Dendritic cell treated with granulocyte-macrophage colony-stimulating factor and Interleukin-4, amounts not matched to agents 40 ng/mL and 50 ng/mL, for 4 days (primary cell): Measurements from ENCODE around the gene ZMYM4.
A peak's percentile ranks its signal among the peaks of the same experiment; 100 is the strongest.

Experiments used
- H3K27ac Mint-ChIP-seq: one replicate; pipeline ENCODE4 v1.8.0; 2022; ENCODE audit warnings: mild to moderate bottlenecking, mixed read lengths
- H3K27me3 Mint-ChIP-seq: one replicate; pipeline ENCODE4 v1.8.0; 2022; ENCODE audit warnings: mild to moderate bottlenecking, mixed read lengths
- H3K36me3 Mint-ChIP-seq: one replicate; pipeline ENCODE4 v1.8.0; 2022; ENCODE audit warnings: low read depth, mixed read lengths
- H3K4me1 Mint-ChIP-seq: one replicate; pipeline ENCODE4 v1.8.0; 2022; ENCODE audit warnings: low read depth, mixed read lengths
- H3K4me3 Mint-ChIP-seq: one replicate; pipeline ENCODE4 v1.8.0; 2022; ENCODE audit warnings: mild to moderate bottlenecking, moderate library complexity, mixed read lengths
- H3K9me3 Mint-ChIP-seq: one replicate; pipeline ENCODE4 v1.8.0; 2022; ENCODE audit warnings: mixed read lengths
- intact Hi-C: fragments of 100-400 bp; cut with micrococcal nuclease; formaldehyde crosslinking; loops from one replicate; pipeline ENCODE4 v1.15.0; 2022

The ZMYM4 gene

DNA sequence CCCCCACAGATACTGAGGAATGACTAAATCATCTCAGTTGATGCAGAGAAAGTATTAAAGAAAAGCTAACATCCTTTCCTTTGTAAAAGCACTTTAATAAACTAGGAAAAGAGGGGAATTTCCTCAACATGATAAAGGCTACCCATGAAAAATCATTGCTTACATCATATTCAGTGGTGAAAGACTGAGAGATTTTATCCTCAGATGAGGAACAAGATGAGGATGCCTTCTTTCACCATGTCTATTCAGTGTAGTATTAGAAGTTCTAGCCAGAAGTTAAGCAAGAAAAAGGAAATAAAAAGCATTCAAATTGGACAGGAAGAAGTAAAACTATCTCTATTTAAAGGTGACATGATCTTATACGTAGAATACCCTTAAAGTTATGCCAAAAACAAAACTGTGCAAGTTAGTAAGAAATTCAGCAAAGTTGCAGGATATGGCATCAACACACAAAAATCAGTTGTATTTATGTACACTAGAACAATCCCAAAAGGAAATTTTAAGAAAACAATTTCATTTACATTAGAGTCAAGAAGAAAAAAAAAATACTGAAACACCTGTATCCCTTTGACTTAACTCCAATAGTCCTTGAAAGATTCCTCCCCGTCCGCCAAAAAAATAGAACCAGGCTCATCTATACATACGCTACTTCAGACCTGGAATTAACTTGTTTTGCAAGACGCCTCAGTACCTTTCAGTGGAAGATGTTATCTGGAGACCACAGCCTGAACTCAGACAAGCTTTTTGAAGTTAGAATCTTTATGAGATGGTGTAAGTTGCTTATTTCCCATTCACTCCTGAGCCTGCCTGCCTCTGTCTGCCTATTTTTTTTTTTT lies 17.5 kb downstream of the ZMYM4 start:
- Mint-ChIP-seq H3K27ac (no peak overlapping the region), H3K36me3 (peaks cover 36% of the 10 kb centered on the region), H3K27me3 (no peaks in the 10 kb centered on the region), H3K4me3 (no peak overlapping the region), H3K9me3 (peaks cover 21% of the 10 kb centered on the region), H3K4me1 (peaks cover 36% of the 10 kb centered on the region)
- intact Hi-C loops, result no loop called here

- Mint-ChIP-seq H3K9me3 (peaks cover 13% of the 10 kb centered on the region), H3K27ac (no peak overlapping the region), H3K36me3 (peaks cover 49% of the 10 kb centered on the region), H3K4me1 (peaks cover 36% of the 10 kb centered on the region), H3K4me3 (no peak overlapping the region), H3K27me3 (no peaks in the 10 kb centered on the region)
- intact Hi-C loops, result no loop called here
Measured at GRCh38 chr1:35287807-35288640, 19.5 kb downstream of the ZMYM4 start.

- no peaks in the 10 kb centered on the region for H3K27me3 Mint-ChIP-seq
- H3K9me3 Mint-ChIP-seq, result peaks cover 13% of the 10 kb centered on the region
- peaks cover 48% of the 10 kb centered on the region for H3K36me3 Mint-ChIP-seq
- H3K4me3 Mint-ChIP-seq, result no peak overlapping the region
- intact Hi-C loops, result no loop called here
- no peak overlapping the region for H3K27ac Mint-ChIP-seq
- H3K4me1 Mint-ChIP-seq, result peaks cover 36% of the 10 kb centered on the region
Measured at GRCh38 chr1:35288761-35289160, 20.3 kb downstream of the ZMYM4 start.

DNA sequence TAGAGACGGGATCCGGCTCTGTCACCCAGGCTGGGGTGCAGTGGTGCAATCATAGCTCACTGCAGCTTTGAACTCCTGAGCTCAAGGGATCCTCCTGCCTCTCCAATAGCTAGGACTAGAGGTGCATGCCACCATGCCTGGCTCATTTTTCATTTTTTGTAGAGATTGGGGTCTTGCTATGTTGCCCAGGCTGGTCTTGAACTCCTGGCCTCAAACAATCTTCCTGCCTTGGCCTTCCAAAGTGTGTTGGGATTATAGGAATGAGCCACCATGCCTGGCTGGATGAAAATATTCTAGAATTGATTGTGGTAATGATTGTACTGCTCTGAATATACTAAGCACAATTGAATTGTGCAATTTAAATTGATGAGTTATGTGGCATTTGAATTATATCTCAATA lies 21.9 kb downstream of the ZMYM4 start:
- peaks cover 30% of the 10 kb centered on the region for H3K4me1 Mint-ChIP-seq
- H3K36me3 Mint-ChIP-seq, result peaks cover 39% of the 10 kb centered on the region
- H3K4me3 Mint-ChIP-seq, result no peak overlapping the region
- H3K9me3 Mint-ChIP-seq, result no peaks in the 10 kb centered on the region
- H3K27ac Mint-ChIP-seq, result no peak overlapping the region
- H3K27me3 Mint-ChIP-seq, result no peaks in the 10 kb centered on the region
- intact Hi-C loops, result no loop called here

DNA sequence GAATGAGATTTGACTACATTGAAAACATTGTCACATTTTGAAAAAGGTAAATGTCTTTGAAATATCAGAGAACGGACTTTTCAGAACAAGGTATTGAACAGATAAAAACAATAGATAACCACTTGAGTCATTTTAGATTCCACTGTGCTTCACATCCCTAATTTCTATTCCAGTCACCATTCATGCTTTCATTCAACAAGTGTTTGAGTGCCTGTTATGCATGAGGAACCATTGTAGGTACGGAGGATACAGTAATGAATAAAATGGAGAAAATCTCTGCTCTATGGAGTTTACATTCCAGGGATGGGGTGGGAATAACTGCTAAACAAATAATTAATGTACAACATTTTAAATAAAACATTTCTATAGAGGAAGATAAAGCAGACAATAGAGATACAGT lies 26.3 kb downstream of the ZMYM4 start:
- Mint-ChIP-seq H3K36me3 (peaks cover 77% of the 10 kb centered on the region), H3K27me3 (no peaks in the 10 kb centered on the region), H3K4me1 (peaks cover 8% of the 10 kb centered on the region), H3K9me3 (no peaks in the 10 kb centered on the region), H3K27ac (no peak overlapping the region), H3K4me3 (no peak overlapping the region)
- intact Hi-C loops, result loop anchor here (5.0 kb wide), 1 partner anchor 508 kb away; no protein-coding TSS in a partner anchor

DNA sequence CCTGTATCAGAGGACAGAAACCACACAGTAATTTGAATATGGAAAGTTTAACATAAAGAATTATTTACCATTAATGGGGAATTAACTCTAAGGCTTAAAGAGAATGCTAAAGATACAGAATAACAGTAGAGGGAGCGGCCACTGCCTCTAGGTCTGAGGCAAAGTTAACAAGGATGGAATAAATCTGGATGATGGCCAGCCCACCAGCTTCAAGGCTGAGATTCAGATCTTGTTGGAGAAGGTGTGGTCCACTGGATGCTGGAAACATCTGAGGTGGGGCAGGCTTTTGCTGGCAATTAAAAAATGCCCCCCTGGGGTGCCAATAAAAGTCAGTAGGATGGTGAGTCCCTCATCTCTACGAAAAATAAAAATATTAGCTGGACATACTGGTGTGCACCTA lies 29.4 kb downstream of the ZMYM4 start:
- Mint-ChIP-seq H3K27me3 (no peaks in the 10 kb centered on the region), H3K9me3 (no peaks in the 10 kb centered on the region), H3K4me3 (no peak overlapping the region), H3K36me3 (peaks cover 71% of the 10 kb centered on the region), H3K4me1 (peaks cover 8% of the 10 kb centered on the region), H3K27ac (no peak overlapping the region)
- intact Hi-C loops, result loop anchor here (1.0 to 5.0 kb wide), 2 partner anchors 96 to 511 kb away; no protein-coding TSS in a partner anchor

- intact Hi-C loops, result loop anchor here (1.0 to 5.0 kb wide), 2 partner anchors 96 to 511 kb away; no protein-coding TSS in a partner anchor
- Mint-ChIP-seq H3K9me3 (no peaks in the 10 kb centered on the region), H3K27ac (no peak overlapping the region), H3K4me1 (peaks cover 8% of the 10 kb centered on the region), H3K36me3 (peaks cover 71% of the 10 kb centered on the region), H3K4me3 (no peak overlapping the region), H3K27me3 (no peaks in the 10 kb centered on the region)
Measured at GRCh38 chr1:35298464-35298863, 30.0 kb downstream of the ZMYM4 start.

- Mint-ChIP-seq H3K27me3 (no peaks in the 10 kb centered on the region), H3K9me3 (no peaks in the 10 kb centered on the region), H3K36me3 (peaks cover 74% of the 10 kb centered on the region), H3K27ac (no peak overlapping the region), H3K4me3 (no peak overlapping the region), H3K4me1 (peaks cover 12% of the 10 kb centered on the region)
- intact Hi-C loops, result no loop called here
Measured at GRCh38 chr1:35300376-35300775, 31.9 kb downstream of the ZMYM4 start.

DNA sequence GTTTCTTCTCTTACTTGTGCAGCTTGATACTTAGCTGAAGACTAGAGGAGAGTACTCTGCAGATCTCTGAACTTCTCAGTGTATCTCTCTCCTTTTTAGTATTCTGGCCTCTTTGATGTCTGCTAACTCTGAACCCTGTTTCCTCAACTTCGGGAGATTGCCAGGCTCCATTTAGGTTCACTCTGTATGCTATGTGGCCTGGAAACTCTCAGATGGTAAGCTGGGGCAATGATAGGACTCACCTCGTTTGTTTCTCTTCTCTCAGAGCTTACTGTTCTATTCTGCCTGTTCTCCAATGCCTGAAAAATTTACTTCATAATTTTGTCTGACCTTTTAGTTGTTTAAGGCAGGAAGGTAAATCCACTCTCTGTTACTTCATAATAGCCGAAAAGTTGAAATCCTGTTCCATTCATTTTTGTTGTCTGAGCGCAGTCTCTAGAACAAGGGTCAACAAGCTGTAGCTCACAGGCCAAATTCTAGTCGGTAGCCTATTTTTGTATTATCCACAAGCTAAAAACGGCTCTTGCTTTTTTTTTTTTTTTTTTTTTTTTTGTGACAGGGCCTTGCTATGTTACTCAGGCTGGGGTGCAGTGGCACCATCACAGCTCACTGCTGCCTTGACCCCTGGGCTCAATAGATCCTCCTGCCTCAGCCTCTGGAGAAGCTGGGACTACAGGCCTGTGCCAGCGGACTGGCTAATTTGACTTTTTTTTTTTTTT lies 33.3 kb downstream of the ZMYM4 start:
- Mint-ChIP-seq H3K4me3 (no peak overlapping the region), H3K27ac (peak overlapping the region; percentile 43), H3K27me3 (no peaks in the 10 kb centered on the region), H3K9me3 (no peaks in the 10 kb centered on the region), H3K4me1 (peaks cover 13% of the 10 kb centered on the region), H3K36me3 (peaks cover 74% of the 10 kb centered on the region)
- intact Hi-C loops, result no loop called here

DNA sequence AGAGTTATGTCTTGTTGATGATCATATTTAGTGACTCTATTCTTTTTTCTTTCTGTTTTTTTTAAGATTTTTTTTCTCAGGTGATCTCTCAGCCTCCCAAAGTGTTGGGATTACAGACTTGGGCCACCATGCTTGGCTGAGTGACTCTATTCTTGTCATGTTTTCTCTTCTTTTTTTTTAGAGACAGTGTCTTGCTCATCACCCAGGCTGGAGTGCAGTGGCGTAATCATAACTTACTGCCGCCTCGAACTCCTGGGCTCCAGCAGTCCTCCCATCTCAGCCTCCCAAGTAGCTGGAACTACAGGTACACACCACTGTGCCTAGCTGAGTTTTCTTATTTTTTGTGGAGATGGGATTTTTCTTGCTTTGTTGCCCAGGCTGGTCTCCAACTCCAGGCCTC lies 36.9 kb downstream of the ZMYM4 start:
- peak overlapping the region; percentile 43 for H3K27ac Mint-ChIP-seq
- peaks cover 61% of the 10 kb centered on the region for H3K36me3 Mint-ChIP-seq
- intact Hi-C loops, result no loop called here
- H3K27me3 Mint-ChIP-seq, result no peaks in the 10 kb centered on the region
- no peak overlapping the region for H3K4me3 Mint-ChIP-seq
- H3K9me3 Mint-ChIP-seq, result no peaks in the 10 kb centered on the region
- peaks cover 5% of the 10 kb centered on the region for H3K4me1 Mint-ChIP-seq

DNA sequence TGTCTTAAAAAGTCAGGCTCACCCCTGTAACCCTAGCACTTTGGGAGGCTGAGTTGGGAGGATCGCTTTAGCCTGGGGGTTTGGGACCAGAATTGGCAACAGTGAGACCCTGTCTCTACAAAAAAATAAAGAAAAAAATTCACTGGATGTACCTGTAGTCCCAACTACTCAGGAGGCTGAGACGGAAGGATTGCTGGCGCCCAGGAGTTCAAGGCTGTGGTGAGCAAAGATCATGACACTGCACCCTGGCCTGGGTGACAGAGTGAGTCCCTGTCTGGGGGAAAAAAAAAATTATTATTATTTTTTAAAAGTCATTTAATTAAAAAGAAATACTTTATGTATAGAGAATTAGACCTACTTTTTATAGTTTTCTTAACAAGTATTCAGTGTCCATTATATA lies 47.1 kb downstream of the ZMYM4 start:
- H3K9me3 Mint-ChIP-seq, result no peaks in the 10 kb centered on the region
- H3K4me3 Mint-ChIP-seq, result no peak overlapping the region
- H3K4me1 Mint-ChIP-seq, result no peaks in the 10 kb centered on the region
- no peaks in the 10 kb centered on the region for H3K27me3 Mint-ChIP-seq
- H3K36me3 Mint-ChIP-seq, result peaks cover 48% of the 10 kb centered on the region
- H3K27ac Mint-ChIP-seq, result no peak overlapping the region
- intact Hi-C loops, result no loop called here

DNA sequence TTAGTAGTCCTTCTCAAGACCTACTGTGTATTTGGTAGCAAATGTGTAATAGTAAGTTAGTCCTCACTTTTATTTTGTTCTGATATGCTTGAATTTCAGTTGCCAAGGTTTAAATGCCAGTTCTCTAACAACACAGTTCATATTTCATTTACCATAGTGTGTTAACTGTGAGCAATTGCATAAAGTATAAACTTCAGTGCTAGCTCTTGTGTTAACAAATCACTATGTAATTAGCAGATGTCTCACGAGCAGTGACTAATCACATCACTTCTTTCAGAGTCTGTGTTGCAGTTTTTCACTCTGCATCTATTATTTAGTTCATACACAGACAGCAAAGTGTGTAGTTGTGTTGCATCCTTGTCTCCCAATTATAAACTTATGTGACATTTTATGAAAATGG lies 47.8 kb downstream of the ZMYM4 start:
- H3K4me3 Mint-ChIP-seq, result no peak overlapping the region
- H3K36me3 Mint-ChIP-seq, result peaks cover 42% of the 10 kb centered on the region
- no peak overlapping the region for H3K27ac Mint-ChIP-seq
- no peaks in the 10 kb centered on the region for H3K4me1 Mint-ChIP-seq
- intact Hi-C loops, result no loop called here
- H3K27me3 Mint-ChIP-seq, result no peaks in the 10 kb centered on the region
- no peaks in the 10 kb centered on the region for H3K9me3 Mint-ChIP-seq

DNA sequence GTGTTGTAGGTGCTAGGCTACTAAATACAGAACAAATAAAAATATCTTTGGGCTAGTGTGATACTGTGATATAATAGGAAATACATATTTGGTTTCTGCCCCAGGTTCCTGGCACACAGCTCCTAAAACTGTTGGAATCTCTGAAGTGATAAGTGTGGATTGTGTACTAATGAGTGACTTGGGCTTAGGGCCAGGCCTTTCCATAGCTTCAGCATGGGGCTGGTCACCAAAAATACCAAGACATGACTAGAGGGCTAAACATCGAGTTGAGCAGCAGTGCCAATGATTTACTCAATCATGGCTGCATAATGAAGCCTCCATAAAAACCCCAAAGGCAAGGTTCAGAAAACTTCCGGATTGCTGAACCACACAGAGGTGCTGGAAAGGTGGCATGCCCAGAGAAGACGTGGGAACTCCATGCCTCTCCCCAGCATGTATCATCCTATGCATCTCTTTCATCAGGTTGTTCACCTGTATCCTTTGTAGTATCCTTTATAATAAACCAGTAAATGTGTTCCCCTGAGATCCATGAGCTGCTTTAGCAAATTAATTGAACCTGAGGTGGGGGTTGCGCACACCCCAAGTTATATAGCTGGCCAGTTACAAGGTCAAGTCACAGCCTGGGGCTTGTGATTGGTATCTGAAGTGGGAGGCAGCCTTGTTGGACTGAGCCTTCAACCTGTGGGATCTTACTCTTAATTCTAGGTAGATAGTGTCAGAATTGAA lies 51.6 kb downstream of the ZMYM4 start:
- Mint-ChIP-seq H3K27me3 (no peaks in the 10 kb centered on the region), H3K9me3 (no peaks in the 10 kb centered on the region), H3K4me1 (peaks cover 13% of the 10 kb centered on the region), H3K27ac (no peak overlapping the region), H3K36me3 (peaks cover 44% of the 10 kb centered on the region), H3K4me3 (no peak overlapping the region)
- intact Hi-C loops, result no loop called here
